Mucosa of rectum (tissue), 2 donors: ENCODE results near the gene KCTD17.

Experiments used
- H3K27ac ChIP-seq, 2 donors: one replicate each; pipeline ENCODE4 v1.7.0; 2013; ENCODE audit warnings: inconsistent platforms in 2 of 2, low read depth in 2 of 2, low read length in 2 of 2
- H3K27me3 ChIP-seq, 2 donors: one replicate each; pipeline ENCODE4 v1.7.0; 2013; ENCODE audit warnings: low read length in 2 of 2; ENCODE audit not compliant: control insufficient read depth in 2 of 2, insufficient read depth in 2 of 2
- H3K36me3 ChIP-seq, 2 donors: one replicate each; pipeline ENCODE4 v1.7.0; 2013; ENCODE audit warnings: low read length in 2 of 2; ENCODE audit not compliant: control insufficient read depth in 2 of 2, insufficient read depth in 2 of 2
- H3K4me1 ChIP-seq, 2 donors: one replicate each; pipeline ENCODE4 v1.7.0; 2013; ENCODE audit warnings: low read length in 2 of 2, mild to moderate bottlenecking in 1 of 2; ENCODE audit not compliant: control insufficient read depth in 2 of 2, insufficient read depth in 2 of 2
- H3K4me3 ChIP-seq, 2 donors: one replicate each; pipeline ENCODE4 v1.7.0; 2013; ENCODE audit warnings: low read length in 2 of 2
- H3K9ac ChIP-seq, 2 donors: one replicate each; pipeline ENCODE4 v1.7.0; 2013; ENCODE audit warnings: low read length in 2 of 2, low read depth in 1 of 2, mild to moderate bottlenecking in 1 of 2
- H3K9me3 ChIP-seq, 2 donors: one replicate each; pipeline ENCODE4 v1.7.0; 2013; ENCODE audit warnings: low read length in 2 of 2; ENCODE audit not compliant: control insufficient read depth in 2 of 2
- donor health status: healthy.
- donor health status: Normal muscosa, but diverticular disease.

Gene KCTD17

GRCh38 chr22:37112084-37112728 is 60.7 kb downstream of the KCTD17 start:
- Histone ChIP-seq H3K27ac (no peak overlapping the region), H3K9me3 (no peaks in the 10 kb centered on the region), H3K27me3 (no peaks in the 10 kb centered on the region), H3K9ac (no peak overlapping the region), H3K4me3 (no peak overlapping the region), H3K36me3 (no peaks in the 10 kb centered on the region), H3K4me1 (peaks cover 0 to 6% of the 10 kb centered on the region in 2 donors)
